Left hindlimb (tissue), 1 donor: ENCODE results near the gene PTF1A.

ENCODE experiments used
- DNase-seq: peaks from one replicate; pipeline ENCODE4 v3.0.0-alpha.2; 2018

Gene PTF1A

DNA sequence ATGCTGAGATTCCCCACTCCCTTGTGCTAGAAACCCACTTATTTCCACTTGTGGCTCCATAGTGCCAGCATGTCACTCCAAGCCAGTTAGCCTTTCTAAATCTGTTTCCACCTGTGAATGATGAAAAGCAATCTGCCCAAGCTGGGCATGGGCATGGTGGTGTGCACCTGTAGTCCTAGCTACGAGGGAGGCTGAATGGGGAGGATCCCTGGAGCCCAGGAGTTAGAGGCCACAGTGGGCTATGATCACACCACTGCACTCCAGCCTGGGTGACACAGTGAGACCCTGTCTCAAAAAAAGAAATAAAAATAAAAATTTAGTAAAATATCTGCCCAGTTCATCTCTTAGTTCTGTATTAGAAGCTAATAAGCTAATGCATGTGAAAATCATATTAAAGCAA is 5.0 kb upstream of the PTF1A start:
- no peak for DNase-seq

- no peak for DNase-seq
These were observed 3.1 kb upstream of the PTF1A start for GRCh38 chr10:23189024-23189423.

DNA sequence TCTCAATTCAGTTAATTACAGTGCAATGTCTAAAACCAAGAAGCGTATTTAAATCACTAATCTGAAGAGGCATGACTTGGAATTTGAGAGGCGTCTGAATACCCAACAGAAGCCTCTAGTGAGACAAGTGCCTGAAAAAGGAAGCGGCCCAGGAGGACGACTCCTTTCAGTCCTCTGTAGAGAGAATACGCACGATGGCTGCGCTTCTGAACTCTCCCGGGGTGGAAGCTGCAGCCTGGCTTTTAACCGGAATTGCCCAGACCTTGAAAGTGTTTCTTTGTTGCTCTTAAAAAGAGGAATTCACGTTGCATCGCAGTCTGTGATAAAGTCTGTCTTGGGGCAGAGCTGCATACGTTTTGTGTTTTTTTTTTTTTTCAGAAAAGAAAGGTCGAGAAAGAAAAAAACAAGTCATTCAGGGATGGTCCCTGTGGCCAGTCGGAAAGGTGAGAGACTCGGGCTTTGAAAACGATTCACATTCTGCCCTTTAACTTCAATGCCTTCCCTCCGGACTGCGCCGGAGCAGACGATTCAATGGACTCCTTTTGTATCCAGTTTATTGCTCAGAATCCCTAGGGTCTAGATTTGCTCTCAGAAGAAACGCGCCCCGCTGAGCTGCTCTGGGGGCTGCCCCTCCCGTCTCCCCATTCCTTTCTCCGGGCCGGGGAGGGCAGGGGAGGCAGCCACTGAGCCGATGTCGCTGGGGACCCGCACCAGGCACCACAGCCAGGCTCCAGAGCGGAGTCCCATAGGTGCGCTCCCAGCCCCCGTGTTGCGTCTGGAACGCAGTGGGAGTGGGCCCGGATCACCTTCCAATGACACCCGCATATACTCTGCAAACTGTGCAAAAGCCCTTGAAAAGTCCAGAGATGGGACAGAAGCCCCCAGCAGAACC is 994 bp upstream of the PTF1A start:
- no peak for DNase-seq

GRCh38 chr10:23192712-23193434 is 761 bp downstream of the PTF1A start:
- DNase-seq = no peak

DNA sequence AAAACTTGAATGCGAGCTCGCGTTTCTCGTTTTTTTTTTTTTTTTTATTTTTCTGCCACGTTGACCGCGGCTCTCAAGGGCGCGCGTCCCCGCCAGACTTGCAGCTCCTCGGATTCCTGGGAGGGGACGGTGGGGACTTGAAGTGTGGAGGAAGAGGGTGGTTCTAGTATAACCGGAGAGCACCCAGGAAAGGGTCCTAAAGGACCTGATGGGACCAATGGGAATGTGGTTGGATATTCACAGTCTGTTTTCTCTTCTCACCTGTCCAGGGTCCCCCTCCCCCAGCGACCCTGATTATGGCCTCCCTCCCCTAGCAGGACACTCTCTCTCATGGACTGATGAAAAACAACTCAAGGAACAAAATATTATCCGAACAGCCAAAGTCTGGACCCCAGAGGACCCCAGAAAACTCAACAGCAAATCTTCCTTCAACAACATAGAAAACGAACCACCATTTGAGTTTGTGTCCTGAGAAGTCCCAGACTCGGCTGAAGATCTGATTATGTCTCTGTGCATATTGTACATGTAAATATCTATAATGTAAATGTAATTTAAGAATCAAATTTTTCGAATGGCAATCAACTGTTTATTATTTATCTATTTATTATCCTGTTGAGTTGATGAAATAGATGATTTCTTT is 1.4 kb downstream of the PTF1A start:
- no peak for DNase-seq

DNA sequence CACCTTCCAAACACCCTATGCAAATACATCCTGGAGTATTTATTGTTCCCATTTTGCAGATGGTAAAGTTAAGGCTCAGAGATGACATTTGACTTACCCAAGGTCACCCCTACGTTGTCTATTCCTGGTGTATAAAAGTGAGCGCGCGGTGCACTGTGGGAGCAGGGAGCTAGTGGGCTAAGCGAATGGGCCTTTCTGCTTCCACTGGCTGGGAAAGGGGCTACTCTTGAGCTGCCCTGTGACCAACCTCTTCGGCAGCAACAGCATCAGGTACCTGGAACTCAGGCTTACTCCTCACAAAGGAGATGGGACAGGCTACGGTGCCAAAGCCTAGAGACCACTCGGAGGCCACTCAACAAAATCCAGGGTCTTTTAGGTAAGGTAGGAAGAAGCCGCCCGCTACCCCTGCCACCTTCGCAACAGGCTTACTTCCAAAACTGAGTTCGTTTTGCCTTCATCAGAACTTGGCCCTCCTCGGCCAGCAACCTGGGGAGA is 2.4 kb downstream of the PTF1A start:
- DNase-seq = no peak

DNA sequence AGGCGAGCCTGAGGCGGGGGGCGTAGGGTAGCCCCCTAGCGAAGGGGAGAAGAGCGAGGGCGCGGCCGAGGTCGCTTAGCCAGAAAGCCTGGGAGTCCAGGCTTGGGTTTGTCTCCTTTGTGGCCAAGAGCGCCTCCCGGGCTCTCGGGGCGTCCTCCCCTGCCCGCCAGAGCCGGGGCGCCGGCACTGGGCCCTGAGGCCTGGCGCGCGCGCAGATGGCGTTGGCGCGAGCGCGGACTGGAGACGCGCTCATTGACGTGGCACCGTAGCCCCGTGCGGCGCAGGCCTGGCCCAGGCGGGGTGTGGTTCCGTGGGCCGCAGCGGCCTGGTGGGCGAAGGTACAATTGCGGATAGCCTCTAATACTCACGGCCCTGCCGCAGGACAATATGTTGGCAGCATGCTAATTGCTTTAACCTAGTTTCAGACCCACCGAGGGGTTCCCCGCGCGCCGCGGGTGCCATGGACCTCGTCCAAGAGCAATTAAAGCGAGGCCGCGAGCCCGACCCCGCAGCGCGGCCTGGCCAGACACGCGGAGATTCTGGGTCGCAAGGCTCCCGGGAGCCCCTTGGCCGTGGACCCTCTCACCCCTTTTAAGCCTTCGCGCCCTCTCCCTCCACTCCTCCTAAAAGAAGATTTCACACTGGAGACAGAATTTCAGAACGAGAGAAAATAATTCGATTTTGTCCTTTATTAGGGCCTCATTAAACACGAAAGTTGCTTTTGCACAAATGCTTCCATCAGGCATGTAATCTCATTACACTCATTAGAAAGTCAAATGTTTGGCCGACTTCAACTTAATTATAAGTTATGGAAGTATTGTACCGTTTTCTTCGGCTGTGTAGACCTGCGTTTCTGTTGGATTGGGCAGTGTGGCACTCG is 3.1 kb downstream of the PTF1A start:
- no peak for DNase-seq

DNA sequence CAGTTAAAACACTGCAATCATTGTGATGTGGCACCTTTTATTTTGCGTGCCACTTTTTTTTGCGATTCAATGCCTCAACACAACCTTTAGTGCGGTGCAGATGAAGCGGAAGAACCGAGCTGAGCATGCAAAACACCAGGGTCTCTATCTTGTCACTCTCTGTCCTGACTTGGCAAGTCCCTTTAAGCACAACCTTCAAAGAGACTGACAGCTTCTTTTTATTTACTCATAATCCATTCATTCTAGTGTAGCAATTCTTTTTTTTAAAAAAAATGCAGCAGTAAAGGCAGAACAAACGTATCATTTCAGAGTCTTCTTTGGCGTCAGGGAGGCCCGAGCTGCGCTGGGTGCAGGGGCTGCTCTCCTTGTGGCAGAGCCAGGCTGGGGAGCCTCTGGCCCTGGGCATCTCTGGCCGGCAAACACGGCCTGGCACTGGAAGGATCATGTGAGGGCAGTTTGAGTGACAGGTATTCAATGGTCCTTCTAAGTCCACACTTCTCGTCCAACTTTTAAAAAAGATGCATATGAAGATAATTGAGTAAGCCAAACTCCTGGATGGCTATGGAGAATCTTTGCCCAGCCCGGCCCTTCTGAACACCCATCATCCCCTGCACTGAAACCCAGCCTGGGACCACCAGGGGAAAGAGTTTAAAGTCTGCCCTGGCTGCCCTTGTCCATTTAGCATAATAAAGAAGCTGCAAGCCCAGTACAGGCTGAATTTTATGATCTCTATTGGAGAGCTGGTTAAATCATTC is 3.9 kb downstream of the PTF1A start:
- no peak for DNase-seq

DNA sequence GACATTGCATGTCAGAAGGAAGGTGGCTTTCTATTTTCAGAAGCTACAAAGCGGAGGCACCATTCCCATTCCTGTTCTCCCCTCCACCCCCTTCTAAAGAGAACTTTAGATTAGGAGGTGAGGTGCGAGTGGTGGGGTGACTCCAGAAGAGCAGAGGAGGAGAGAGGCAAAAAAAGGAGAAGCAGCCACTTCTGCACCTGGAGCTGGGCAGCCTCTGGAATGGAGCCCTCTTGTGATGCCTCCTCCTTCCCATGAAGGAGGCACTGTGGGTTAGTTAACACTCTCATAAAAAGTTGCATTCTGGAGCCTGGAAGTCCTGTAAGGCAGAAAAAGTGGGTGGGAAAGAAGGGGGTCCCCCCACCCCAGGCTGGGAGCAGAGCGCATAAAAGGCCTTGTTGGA is 4.8 kb downstream of the PTF1A start:
- no peak for DNase-seq

DNA sequence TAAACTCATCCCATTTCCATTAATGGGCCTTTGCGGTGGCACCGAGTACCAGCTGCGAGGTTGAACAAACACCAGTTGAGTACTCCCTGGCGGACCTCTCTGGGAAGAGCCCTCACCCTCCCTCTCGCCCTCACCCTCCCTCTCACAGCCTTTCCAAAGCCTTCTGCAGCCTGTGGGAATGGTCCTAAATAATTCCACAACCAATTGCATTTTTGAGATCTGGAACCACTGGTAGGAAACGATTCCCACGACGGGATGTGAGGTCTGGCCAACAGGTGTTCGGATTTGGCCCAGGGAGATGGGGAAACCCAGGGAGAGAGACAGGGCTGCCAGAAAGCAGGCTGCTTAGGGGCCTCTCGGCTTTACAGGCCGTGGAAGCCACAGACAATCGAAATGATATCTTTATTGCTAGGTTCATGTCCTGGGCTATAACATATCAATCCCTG is 5.3 kb downstream of the PTF1A start:
- no peak for DNase-seq

DNA sequence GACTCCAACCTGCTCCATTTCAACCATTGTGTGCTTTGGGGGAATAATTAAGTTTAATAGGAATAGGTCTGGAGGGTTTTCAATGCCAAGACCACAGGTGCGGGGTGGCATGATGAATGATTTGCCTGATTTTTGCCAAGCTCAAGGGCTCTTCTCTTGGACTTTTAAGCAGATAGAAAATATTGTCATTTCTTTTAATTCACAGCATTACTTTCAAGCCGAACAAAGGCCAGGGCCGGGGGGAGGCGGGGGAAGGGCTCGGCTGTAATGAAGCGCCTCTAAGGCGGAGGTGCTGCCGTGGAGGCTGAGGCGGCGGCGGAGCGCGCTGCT is 6.5 kb downstream of the PTF1A start:
- DNase-seq = no peak

DNA sequence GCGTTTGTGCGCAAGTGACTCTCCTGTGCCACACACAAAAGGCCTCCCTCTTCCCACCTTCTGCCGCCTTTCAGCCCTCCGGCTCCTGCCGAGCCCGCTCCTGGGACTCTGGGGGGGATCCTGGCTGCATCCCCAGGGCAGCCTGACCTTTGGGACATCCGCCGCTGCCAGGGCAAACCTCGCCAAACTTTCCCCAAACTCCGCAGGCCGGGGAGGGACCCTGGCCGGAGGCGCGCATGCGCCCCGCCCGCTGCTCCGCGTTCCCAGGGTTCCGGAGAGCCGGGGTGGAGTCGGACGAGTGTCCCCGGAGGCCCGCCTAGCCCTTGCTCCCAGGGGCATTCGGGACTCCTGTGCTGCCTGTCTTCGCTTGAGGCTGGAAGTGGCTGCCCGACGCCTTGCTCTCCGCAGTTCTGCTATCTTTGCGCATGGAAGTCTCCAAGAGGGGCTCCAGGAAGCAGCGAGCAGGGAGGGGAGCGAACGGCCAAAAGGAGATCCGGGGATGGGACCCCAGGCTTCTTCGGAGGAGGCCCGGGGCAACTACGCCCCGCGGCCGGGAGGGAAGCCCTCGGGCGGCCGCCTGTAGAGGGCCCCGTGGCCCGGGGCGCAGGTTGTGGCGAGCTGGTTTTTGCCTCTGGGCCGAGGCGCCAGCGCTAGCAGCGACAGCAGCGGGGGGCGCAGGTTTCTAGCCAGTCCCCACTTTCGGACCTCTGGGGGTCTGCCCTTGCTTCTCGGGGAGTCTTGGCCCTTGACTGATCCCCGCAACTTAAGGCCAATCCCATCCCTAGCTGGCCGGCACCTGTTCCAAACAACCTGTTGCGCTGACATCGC is 7.0 kb downstream of the PTF1A start:
- DNase-seq = no peak

GRCh38 chr10:23199768-23200511 is 7.8 kb downstream of the PTF1A start:
- DNase-seq = no peak

- DNase-seq = no peak
These were observed 8.5 kb downstream of the PTF1A start for GRCh38 chr10:23200586-23200985.

- no peak for DNase-seq
These were observed 9.0 kb downstream of the PTF1A start for GRCh38 chr10:23200997-23201652.

GRCh38 chr10:23201837-23202236 is 9.7 kb downstream of the PTF1A start:
- DNase-seq = no peak

DNA sequence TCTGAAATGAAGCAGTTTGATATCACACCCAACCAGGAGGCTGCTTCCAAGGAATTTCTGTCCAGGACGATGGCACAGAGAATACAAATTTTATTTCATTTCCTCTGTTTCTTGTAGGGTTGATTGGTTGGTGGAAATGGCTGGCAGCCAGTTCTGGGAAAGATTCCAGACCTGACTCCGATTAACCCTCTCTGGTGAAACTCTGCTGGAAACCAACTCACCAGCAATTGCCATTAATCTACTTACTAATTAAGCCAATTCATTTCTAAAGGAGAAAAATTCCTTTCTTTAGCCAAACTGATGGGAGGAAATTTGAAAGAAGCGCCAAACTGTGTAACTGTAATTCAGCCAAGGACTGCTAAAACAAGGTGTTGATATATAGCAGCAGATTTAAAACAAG is 10.7 kb downstream of the PTF1A start:
- DNase-seq = no peak

GRCh38 chr10:23203369-23204325 is 11.5 kb downstream of the PTF1A start:
- DNase-seq = no peak
